GM12878 (cell line): ENCODE data around the gene CCSER1. TPM values are rescaled to one million over a fixed set of nuclear protein-coding genes. Genes with fewer than 3 reads are reported as not detected.

Experiments
- ATAC-seq: fragments of 200-7000 bp; cut with Tn5 transposase; 3 replicates; pipeline ENCODE4 v1.9.1; 2020; ENCODE audit warnings: mild to moderate bottlenecking, moderate library complexity
- BruUV-seq: library from RNA; stranded (reverse); fragments of 400-500 nt; replicated peaks from 2 replicates; lab custom pipeline; 2021; lab: Mats Ljungman, UMichigan
- CTCF ChIA-PET: fragments of 300-600 bp; sonication (Branson Sonifier 250); formaldehyde crosslinking; extraction: SDS; loops from one replicate; lab custom pipeline; 2021; ENCODE audit warnings: inconsistent platforms; lab: Yijun Ruan, JAX
- POLR2A ChIA-PET: fragments of 350-600 bp; formaldehyde crosslinking; extraction: SDS; loops from one replicate; lab custom pipeline; 2021; ENCODE audit warnings: inconsistent platforms; lab: Charles Lee
- RAD21 ChIA-PET: fragments of 300-600 bp; sonication (Branson Sonifier 250); formaldehyde crosslinking; loops from one replicate; lab custom pipeline; 2023; ENCODE audit warnings: antibody characterized with exemption; ENCODE audit not compliant: unreplicated experiment; lab: Charles Lee
- SMC1A ChIA-PET: fragments of 300-600 bp; sonication (Branson Sonifier 250); formaldehyde crosslinking; loops from one replicate; lab custom pipeline; 2023; ENCODE audit not compliant: unreplicated experiment, uncharacterized antibody; lab: Charles Lee
- DNase-seq: peaks from one replicate; pipeline ENCODE4 v3.0.0-alpha.2; 2011; ENCODE audit warnings: low read depth, low spot score
- FAIRE-seq: peaks from 3 replicates; lab custom pipeline; 2011; peaks lifted over from hg19 to GRCh38; lab: Jason Lieb, UNC
- H2AFZ ChIP-seq: 2 replicates; pipeline ENCODE4 v1.6.0; 2011; ENCODE audit warnings: low read depth, low read length, control low read depth; ENCODE audit not compliant: control insufficient read depth
- H3K27ac ChIP-seq: 2 replicates; pipeline ENCODE4 v1.5.1; 2011; ENCODE audit warnings: control low read depth; ENCODE audit not compliant: control insufficient read depth, insufficient read depth
- H3K27me3 ChIP-seq, 2 experiments: replicated peaks in 1 of 2; 2 replicates each; pipeline versions ENCODE4 v1.6.0 to v1.6.1; 2011; ENCODE audit warnings: low read length in 1 of 2; ENCODE audit not compliant: control insufficient read depth in 2 of 2, insufficient read depth in 2 of 2
- H3K36me3 ChIP-seq, 2 experiments: 2 replicates each; pipeline ENCODE4 v1.5.1; 2011; ENCODE audit warnings: low read length in 1 of 2; ENCODE audit not compliant: control insufficient read depth in 2 of 2, insufficient read depth in 2 of 2
- H3K4me1 ChIP-seq: 2 replicates; pipeline ENCODE4 v1.6.1; 2011; ENCODE audit warnings: mild to moderate bottlenecking, low read length, moderate library complexity, mixed read lengths; ENCODE audit not compliant: control insufficient read depth, insufficient read depth
- H3K4me2 ChIP-seq: 2 replicates; pipeline ENCODE4 v1.6.0; 2011; ENCODE audit warnings: control low read depth; ENCODE audit not compliant: control insufficient read depth, insufficient read depth
- H3K4me3 ChIP-seq: fragments of 200-600 bp; sonication (generic); 2 replicates; pipeline ENCODE4 v1.5.1; 2016
- H3K79me2 ChIP-seq: 2 replicates; pipeline ENCODE4 v1.6.0; 2011; ENCODE audit warnings: low read length; ENCODE audit not compliant: control insufficient read depth, insufficient read depth
- H3K9ac ChIP-seq: 2 replicates; pipeline ENCODE4 v1.8.0; 2011; ENCODE audit warnings: low read length, control low read depth, mixed read lengths; ENCODE audit not compliant: control insufficient read depth, insufficient read depth
- H3K9me3 ChIP-seq: replicated peaks from 3 replicates; pipeline ENCODE4 v1.5.1; 2011; ENCODE audit warnings: mild to moderate bottlenecking, low read length; ENCODE audit not compliant: control insufficient read depth, insufficient read depth
- H4K20me1 ChIP-seq: 2 replicates; pipeline ENCODE4 v1.6.0; 2011; ENCODE audit not compliant: control insufficient read depth, insufficient read depth
- CHD4 ChIP-seq: fragments of 200-600 bp; sonication (generic); IDR thresholded peaks from 2 replicates; pipeline ENCODE4 v1.6.1; 2016; ENCODE audit warnings: mild to moderate bottlenecking
- EED ChIP-seq: sonication (generic); IDR thresholded peaks from 2 replicates; pipeline ENCODE4 v1.6.1; 2016; ENCODE audit warnings: antibody characterized with exemption, low read depth
- HDGF ChIP-seq: fragments of 450-650 bp; IDR thresholded peaks from 2 replicates; pipeline ENCODE4 v1.6.1; 2016; ENCODE audit warnings: antibody characterized with exemption
- JUND ChIP-seq: IDR thresholded peaks from 2 replicates; pipeline ENCODE4 v1.6.1; 2012; ENCODE audit warnings: low read depth, mild to moderate bottlenecking, low read length, improper control_type of control experiment, moderate library complexity
- NFYA ChIP-seq: IDR thresholded peaks from 2 replicates; pipeline ENCODE4 v1.6.1; 2011; ENCODE audit warnings: low read depth, mild to moderate bottlenecking, low read length, improper control_type of control experiment, borderline replicate concordance
- POLR2A ChIP-seq: IDR thresholded peaks from 2 replicates; pipeline ENCODE4 v1.6.1; 2011; ENCODE audit warnings: low read depth, mild to moderate bottlenecking, low read length
- TARDBP ChIP-seq: IDR thresholded peaks from 2 replicates; pipeline ENCODE4 v1.6.1; 2016; ENCODE audit warnings: borderline replicate concordance
- ZZZ3 ChIP-seq: IDR thresholded peaks from 2 replicates; pipeline ENCODE4 v1.6.1; 2011; ENCODE audit warnings: low read depth; ENCODE audit not compliant: control insufficient read depth, insufficient read length
- WGBS: methylation state at CpG from one replicate; pipeline ENCODE4 v1.1.6; 2016; ENCODE audit warnings: low lambda C conversion rate; ENCODE audit not compliant: insufficient replicate concordance, insufficient coverage; ENCODE audit errors: missing lambda C conversion rate; 5-methylcytosine and 5-hydroxymethylcytosine counted together
- in situ Hi-C: fragments of 300-500 bp; cut with MboI; formaldehyde crosslinking; loops from 9 replicates; pipeline ENCODE4 v1.14.3; 2018; ENCODE audit warnings: mixed read lengths
- intact Hi-C: fragments of 100-400 bp; cut with micrococcal nuclease; formaldehyde crosslinking; loops from one replicate; pipeline ENCODE4 v1.14.2; 2022; ENCODE audit not compliant: unreplicated experiment
- polyA plus RNA-seq, 11 experiments: library from polyadenylated mRNA; depleted of rRNA in 4 of 11; unstranded in 6 of 11; stranded (reverse) in 5 of 11; fragments of >200 nt; fragmentation: Nextera tagmentation in 4 of 11; fragmentation: Illumina TruSeq in 1 of 11; extraction: Ambion mirVana in 4 of 11; extraction: Trizol in 1 of 11; gene quantifications; 1 replicate in 1 of 11; 2 replicates in 10 of 11; pipeline versions ENCODE4 v1.2.1 to v1.2.3, GENCODE V29; 2011 to 2016; ENCODE audit warnings: inconsistent platforms in 2 of 11, missing spikeins in 2 of 11, low read depth in 1 of 11
- total RNA-seq, 4 experiments: library from RNA; depleted of rRNA in 3 of 4; stranded (reverse); fragments of >200 nt in 3 of 4; fragmentation: Illumina TruSeq in 1 of 4; extraction: Trizol in 1 of 4; gene quantifications; 2 replicates each; pipeline versions ENCODE4 v1.2.1 to v1.2.3, GENCODE V29; 2013 to 2021
- TF ChIP-seq, protein P1 (sequence below): fragments of 450-650 bp; formaldehyde crosslinking; IDR thresholded peaks from 2 replicates; pipeline ENCODE4 v1.4.0; 2022; ENCODE audit warnings: mild to moderate bottlenecking, moderate library complexity
- TF ChIP-seq, protein P2 (sequence below): fragments of 450-650 bp; IDR thresholded peaks from 2 replicates; pipeline ENCODE4 v1.6.1; 2017; ENCODE audit warnings: antibody characterized with exemption, mild to moderate bottlenecking, moderate library complexity
- TF ChIP-seq, protein P3 (sequence below): fragments of 450-650 bp; IDR thresholded peaks from 2 replicates; pipeline ENCODE4 v1.6.1; 2016; ENCODE audit warnings: mild to moderate bottlenecking
- TF ChIP-seq, protein P4 (sequence below): fragments of 450-650 bp; IDR thresholded peaks from 2 replicates; pipeline ENCODE4 v1.6.1; 2017; ENCODE audit warnings: low read depth, mild to moderate bottlenecking, moderate library complexity
- TF ChIP-seq, protein P5 (sequence below): fragments of 450-650 bp; formaldehyde crosslinking; IDR thresholded peaks from 2 replicates; pipeline ENCODE4 v1.4.0; 2020; ENCODE audit warnings: mild to moderate bottlenecking, moderate library complexity

The CCSER1 gene
- total and polyA plus RNA-seq, 10 of the 15 experiments (the other 5 are each of a cell fraction or from before 2014, with no cell fraction given): 0.22 to 2.7 (median 1.0) TPM

DNA sequence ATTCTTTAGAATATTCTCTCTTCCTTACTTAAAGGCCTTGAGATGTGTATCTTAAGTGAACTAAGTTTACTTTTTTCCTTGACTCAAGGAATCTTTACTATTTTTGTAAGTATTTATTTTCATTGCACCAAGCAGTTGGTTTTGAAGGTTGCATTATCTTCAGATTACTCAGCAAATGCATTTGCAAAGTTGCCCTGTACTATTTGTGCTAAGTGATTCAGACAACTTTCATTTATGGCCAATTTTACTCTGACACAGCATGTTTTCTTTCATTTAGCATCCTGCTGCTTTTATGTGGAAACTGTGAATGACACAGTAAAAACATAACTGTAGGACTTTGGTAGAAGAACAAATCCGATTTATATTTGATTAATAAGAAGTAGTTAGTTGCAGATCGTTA is 191.0 kb downstream of the CCSER1 start:
- ChIA-PET RAD21 (no interaction called here), POLR2A (no interaction called here), CTCF (no interaction called here), SMC1A (no interaction called here)
- DNase-seq (no peak), ATAC-seq (no peak), FAIRE-seq (no peak)
- Histone ChIP-seq H3K4me3 (no peak overlapping the region), H2AFZ (no peak overlapping the region), H3K9ac (no peak overlapping the region), H3K36me3 (no peaks in the 10 kb centered on the region), H3K4me2 (no peak overlapping the region), H3K4me1 (no peaks in the 10 kb centered on the region; the same call in 1 of the 2 replicates), H3K79me2 (no peaks in the 10 kb centered on the region), H3K27ac (no peak overlapping the region), H3K9me3 (no peaks in the 10 kb centered on the region), H4K20me1 (no peaks in the 10 kb centered on the region), H3K27me3 (no peaks in the 10 kb centered on the region)
- in situ Hi-C loops (no loop called here), intact Hi-C loops (no loop called here)
- BruUV-seq: no TSS peak
- WGBS: 2% methylated on average over 2 of the region's 2 CpGs
- TF ChIP-seq, protein P1, sequence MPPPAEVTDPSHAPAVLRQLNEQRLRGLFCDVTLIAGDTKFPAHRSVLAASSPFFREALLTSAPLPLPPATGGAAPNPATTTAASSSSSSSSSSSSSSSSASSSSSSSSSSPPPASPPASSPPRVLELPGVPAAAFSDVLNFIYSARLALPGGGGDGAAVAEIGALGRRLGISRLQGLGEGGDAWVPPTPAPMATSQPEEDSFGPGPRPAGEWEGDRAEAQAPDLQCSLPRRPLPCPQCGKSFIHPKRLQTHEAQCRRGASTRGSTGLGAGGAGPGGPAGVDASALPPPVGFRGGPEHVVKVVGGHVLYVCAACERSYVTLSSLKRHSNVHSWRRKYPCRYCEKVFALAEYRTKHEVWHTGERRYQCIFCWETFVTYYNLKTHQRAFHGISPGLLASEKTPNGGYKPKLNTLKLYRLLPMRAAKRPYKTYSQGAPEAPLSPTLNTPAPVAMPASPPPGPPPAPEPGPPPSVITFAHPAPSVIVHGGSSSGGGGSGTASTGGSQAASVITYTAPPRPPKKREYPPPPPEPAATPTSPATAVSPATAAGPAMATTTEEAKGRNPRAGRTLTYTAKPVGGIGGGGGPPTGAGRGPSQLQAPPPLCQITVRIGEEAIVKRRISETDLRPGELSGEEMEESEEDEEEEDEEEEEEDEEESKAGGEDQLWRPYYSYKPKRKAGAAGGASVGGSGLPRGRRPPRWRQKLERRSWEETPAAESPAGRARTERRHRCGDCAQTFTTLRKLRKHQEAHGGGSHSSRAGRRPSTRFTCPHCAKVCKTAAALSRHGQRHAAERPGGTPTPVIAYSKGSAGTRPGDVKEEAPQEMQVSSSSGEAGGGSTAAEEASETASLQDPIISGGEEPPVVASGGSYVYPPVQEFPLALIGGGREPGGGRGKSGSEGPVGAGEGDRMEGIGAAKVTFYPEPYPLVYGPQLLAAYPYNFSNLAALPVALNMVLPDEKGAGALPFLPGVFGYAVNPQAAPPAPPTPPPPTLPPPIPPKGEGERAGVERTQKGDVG (CRISPR knock-in tag): no peak
- TF ChIP-seq, protein P2, sequence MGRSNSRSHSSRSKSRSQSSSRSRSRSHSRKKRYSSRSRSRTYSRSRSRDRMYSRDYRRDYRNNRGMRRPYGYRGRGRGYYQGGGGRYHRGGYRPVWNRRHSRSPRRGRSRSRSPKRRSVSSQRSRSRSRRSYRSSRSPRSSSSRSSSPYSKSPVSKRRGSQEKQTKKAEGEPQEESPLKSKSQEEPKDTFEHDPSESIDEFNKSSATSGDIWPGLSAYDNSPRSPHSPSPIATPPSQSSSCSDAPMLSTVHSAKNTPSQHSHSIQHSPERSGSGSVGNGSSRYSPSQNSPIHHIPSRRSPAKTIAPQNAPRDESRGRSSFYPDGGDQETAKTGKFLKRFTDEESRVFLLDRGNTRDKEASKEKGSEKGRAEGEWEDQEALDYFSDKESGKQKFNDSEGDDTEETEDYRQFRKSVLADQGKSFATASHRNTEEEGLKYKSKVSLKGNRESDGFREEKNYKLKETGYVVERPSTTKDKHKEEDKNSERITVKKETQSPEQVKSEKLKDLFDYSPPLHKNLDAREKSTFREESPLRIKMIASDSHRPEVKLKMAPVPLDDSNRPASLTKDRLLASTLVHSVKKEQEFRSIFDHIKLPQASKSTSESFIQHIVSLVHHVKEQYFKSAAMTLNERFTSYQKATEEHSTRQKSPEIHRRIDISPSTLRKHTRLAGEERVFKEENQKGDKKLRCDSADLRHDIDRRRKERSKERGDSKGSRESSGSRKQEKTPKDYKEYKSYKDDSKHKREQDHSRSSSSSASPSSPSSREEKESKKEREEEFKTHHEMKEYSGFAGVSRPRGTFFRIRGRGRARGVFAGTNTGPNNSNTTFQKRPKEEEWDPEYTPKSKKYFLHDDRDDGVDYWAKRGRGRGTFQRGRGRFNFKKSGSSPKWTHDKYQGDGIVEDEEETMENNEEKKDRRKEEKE: no peak
- no peak for TF ChIP-seq TARDBP
- TF ChIP-seq, protein P3, sequence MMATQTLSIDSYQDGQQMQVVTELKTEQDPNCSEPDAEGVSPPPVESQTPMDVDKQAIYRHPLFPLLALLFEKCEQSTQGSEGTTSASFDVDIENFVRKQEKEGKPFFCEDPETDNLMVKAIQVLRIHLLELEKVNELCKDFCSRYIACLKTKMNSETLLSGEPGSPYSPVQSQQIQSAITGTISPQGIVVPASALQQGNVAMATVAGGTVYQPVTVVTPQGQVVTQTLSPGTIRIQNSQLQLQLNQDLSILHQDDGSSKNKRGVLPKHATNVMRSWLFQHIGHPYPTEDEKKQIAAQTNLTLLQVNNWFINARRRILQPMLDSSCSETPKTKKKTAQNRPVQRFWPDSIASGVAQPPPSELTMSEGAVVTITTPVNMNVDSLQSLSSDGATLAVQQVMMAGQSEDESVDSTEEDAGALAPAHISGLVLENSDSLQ: no peak
- no peak for TF ChIP-seq POLR2A
- no peak for TF ChIP-seq CHD4
- TF ChIP-seq, protein P4, sequence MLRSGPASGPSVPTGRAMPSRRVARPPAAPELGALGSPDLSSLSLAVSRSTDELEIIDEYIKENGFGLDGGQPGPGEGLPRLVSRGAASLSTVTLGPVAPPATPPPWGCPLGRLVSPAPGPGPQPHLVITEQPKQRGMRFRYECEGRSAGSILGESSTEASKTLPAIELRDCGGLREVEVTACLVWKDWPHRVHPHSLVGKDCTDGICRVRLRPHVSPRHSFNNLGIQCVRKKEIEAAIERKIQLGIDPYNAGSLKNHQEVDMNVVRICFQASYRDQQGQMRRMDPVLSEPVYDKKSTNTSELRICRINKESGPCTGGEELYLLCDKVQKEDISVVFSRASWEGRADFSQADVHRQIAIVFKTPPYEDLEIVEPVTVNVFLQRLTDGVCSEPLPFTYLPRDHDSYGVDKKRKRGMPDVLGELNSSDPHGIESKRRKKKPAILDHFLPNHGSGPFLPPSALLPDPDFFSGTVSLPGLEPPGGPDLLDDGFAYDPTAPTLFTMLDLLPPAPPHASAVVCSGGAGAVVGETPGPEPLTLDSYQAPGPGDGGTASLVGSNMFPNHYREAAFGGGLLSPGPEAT: no peak
- no peak for TF ChIP-seq NFYA
- no peak for TF ChIP-seq EED
- no peak for TF ChIP-seq ZZZ3
- TF ChIP-seq, protein P5, sequence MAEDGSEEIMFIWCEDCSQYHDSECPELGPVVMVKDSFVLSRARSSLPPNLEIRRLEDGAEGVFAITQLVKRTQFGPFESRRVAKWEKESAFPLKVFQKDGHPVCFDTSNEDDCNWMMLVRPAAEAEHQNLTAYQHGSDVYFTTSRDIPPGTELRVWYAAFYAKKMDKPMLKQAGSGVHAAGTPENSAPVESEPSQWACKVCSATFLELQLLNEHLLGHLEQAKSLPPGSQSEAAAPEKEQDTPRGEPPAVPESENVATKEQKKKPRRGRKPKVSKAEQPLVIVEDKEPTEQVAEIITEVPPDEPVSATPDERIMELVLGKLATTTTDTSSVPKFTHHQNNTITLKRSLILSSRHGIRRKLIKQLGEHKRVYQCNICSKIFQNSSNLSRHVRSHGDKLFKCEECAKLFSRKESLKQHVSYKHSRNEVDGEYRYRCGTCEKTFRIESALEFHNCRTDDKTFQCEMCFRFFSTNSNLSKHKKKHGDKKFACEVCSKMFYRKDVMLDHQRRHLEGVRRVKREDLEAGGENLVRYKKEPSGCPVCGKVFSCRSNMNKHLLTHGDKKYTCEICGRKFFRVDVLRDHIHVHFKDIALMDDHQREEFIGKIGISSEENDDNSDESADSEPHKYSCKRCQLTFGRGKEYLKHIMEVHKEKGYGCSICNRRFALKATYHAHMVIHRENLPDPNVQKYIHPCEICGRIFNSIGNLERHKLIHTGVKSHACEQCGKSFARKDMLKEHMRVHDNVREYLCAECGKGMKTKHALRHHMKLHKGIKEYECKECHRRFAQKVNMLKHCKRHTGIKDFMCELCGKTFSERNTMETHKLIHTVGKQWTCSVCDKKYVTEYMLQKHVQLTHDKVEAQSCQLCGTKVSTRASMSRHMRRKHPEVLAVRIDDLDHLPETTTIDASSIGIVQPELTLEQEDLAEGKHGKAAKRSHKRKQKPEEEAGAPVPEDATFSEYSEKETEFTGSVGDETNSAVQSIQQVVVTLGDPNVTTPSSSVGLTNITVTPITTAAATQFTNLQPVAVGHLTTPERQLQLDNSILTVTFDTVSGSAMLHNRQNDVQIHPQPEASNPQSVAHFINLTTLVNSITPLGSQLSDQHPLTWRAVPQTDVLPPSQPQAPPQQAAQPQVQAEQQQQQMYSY: no peak
- no peak for TF ChIP-seq HDGF
- no peak for TF ChIP-seq JUND
